Stimulated activated CD8-positive, alpha-beta memory T cell treated with anti-CD3 and anti-CD28 coated beads, Interleukin-12 subunit alpha, Interleukin-12 subunit beta, amount 100 ng/mL, for 1 hour (primary cell): ENCODE results near the gene JPH4.
"Not testable (repeated sequence)": the region's sequence is repeated elsewhere in the genome, so short reads cannot be mapped to it uniquely, and the experiment has no call there.

Experiments used
- DNase-seq: peaks from one replicate; pipeline ENCODE4 v3.0.0-alpha.2; 2020; ENCODE audit warnings: low read depth

The JPH4 gene

GRCh38 chr14:23578560-23579310 lies at the start of gene JPH4:
TSS of gene JPH4 (minus strand) at chr14:23578790. CDS start at chr14:23577453, 1,337 bp downstream.
- no peak for DNase-seq

- no peak for DNase-seq
These were observed 49.4 kb upstream of the JPH4 start for GRCh38 chr14:23627961-23628360.

GRCh38 chr14:23626946-23627345 lies 48.4 kb upstream of the JPH4 start:
- DNase-seq: no peak

GRCh38 chr14:23624830-23625404 lies 46.3 kb upstream of the JPH4 start:
- DNase-seq: no peak

GRCh38 chr14:23623962-23624361 lies 45.4 kb upstream of the JPH4 start:
- no peak for DNase-seq

- DNase-seq: no peak
These were observed 44.4 kb upstream of the JPH4 start for GRCh38 chr14:23622990-23623389.

GRCh38 chr14:23621932-23622730 lies 43.5 kb upstream of the JPH4 start:
- DNase-seq: no peak

GRCh38 chr14:23621204-23621931 lies 42.8 kb upstream of the JPH4 start:
- no peak for DNase-seq

- no peak for DNase-seq
These were observed 41.6 kb upstream of the JPH4 start for GRCh38 chr14:23620177-23620702.

GRCh38 chr14:23618415-23618988 lies 39.9 kb upstream of the JPH4 start:
- no peak for DNase-seq

GRCh38 chr14:23617539-23617938 lies 38.9 kb upstream of the JPH4 start:
- DNase-seq: no peak

GRCh38 chr14:23615856-23616255 lies 37.3 kb upstream of the JPH4 start:
- DNase-seq: no peak

GRCh38 chr14:23614395-23614828 lies 35.8 kb upstream of the JPH4 start:
- no peak for DNase-seq

- DNase-seq: no peak
These were observed 34.9 kb upstream of the JPH4 start for GRCh38 chr14:23613242-23614070.

GRCh38 chr14:23612802-23613201 lies 34.2 kb upstream of the JPH4 start:
- no peak for DNase-seq

- no peak for DNase-seq
These were observed 33.8 kb upstream of the JPH4 start for GRCh38 chr14:23612354-23612732.

GRCh38 chr14:23610815-23611289 lies 32.3 kb upstream of the JPH4 start:
- no peak for DNase-seq

GRCh38 chr14:23610090-23610814 lies 31.7 kb upstream of the JPH4 start:
- no peak for DNase-seq

- DNase-seq: not testable (repeated sequence)
These were observed 31.0 kb upstream of the JPH4 start for GRCh38 chr14:23609411-23610089.
